ENCODE data around the gene BTAF1. TPM values are rescaled to one million over a fixed set of nuclear protein-coding genes. Genes with fewer than 3 reads are reported as not detected.
"Not testable (repeated sequence)": the region's sequence is repeated elsewhere in the genome, so short reads cannot be mapped to it uniquely, and the experiment has no call there.

Gene BTAF1
- total RNA-seq, 1 donor from 2014 or later = 29.2 TPM

- Histone ChIP-seq H3K79me2 (ENCODE audit: insufficient read depth, low read length) (no peaks in the 10 kb centered on the region), H3K4me3 (ENCODE audit: insufficient read depth, low read depth, low read length) (no peak overlapping the region), H3K9me3 (ENCODE audit: insufficient read depth, low read depth, low read length) (no peaks in the 10 kb centered on the region), H3K4me1 (ENCODE audit: insufficient read depth, low read length) (no peaks in the 10 kb centered on the region), H3K4me2 (ENCODE audit: low read length) (no peak overlapping the region), H3K36me3 (ENCODE audit: insufficient read depth, low read length) (no peaks in the 10 kb centered on the region), H3K27ac (ENCODE audit: low read depth, low read length) (no peak overlapping the region), H3K9ac (ENCODE audit: low read length) (no peak overlapping the region), H3K27me3 (ENCODE audit: insufficient read depth, low read length) (no peaks in the 10 kb centered on the region), H4K20me1 (ENCODE audit: insufficient read depth, low read length) (no peaks in the 10 kb centered on the region), H2AFZ (ENCODE audit: low read depth, low read length) (no peak overlapping the region)
- Mint-ChIP-seq H3K36me3 (ENCODE audit: low read depth, unreplicated experiment) (no peaks in the 10 kb centered on the region), H3K9me3 (ENCODE audit: unreplicated experiment) (no peaks in the 10 kb centered on the region), H3K4me3 (ENCODE audit: unreplicated experiment) (no peak overlapping the region), H3K27me3 (ENCODE audit: low read depth, unreplicated experiment) (no peaks in the 10 kb centered on the region), H3K4me1 (ENCODE audit: low read depth, unreplicated experiment) (peaks cover 5% of the 10 kb centered on the region), H3K27ac (ENCODE audit: unreplicated experiment) (no peak overlapping the region)
- DNase-seq (ENCODE audit: low read depth) = no peak
- FAIRE-seq = no peak
- TF ChIP-seq EZH2 (IDR thresholded peaks at IDR 0.05; ENCODE audit: insufficient read depth, low read length) (no peak), CTCF (IDR thresholded peaks at IDR 0.05; ENCODE audit: insufficient read depth, low read depth, low read length) (no peak)
Observed at GRCh38 chr10:91893051-91893450, 30.5 kb upstream of the BTAF1 start.

DNA sequence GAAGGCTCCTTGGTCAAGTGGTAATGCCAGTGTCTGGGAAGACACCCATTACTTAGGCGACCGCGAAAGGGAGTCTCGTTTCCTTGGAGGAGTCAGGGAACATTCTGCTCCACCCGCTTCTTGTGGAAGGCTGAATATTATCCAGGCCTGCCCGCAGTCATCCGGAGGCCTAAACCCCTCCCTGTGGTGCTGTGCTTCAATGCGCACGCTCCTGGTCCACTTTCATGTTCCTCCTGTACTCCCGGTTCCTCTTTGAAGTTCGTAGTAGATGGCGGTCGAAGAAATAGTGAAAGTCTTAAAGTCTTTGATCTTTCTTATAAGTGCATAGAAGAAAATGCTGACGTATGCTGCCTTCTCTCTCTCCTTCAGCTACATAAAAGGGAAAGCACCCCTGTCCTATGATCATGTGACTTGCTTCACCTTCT is 29.3 kb upstream of the BTAF1 start:
- H3K27ac ChIP-seq (ENCODE audit: low read depth, low read length); H3K4me1 Mint-ChIP-seq (ENCODE audit: low read depth, unreplicated experiment); H3K27ac Mint-ChIP-seq (ENCODE audit: unreplicated experiment); H3K36me3 Mint-ChIP-seq (ENCODE audit: low read depth, unreplicated experiment); H4K20me1 ChIP-seq (ENCODE audit: insufficient read depth, low read length); DNase-seq (ENCODE audit: low read depth); H3K9me3 Mint-ChIP-seq (ENCODE audit: unreplicated experiment); H3K4me3 ChIP-seq (ENCODE audit: insufficient read depth, low read depth, low read length); FAIRE-seq; H3K36me3 ChIP-seq (ENCODE audit: insufficient read depth, low read length); H3K9me3 ChIP-seq (ENCODE audit: insufficient read depth, low read depth, low read length); H3K4me1 ChIP-seq (ENCODE audit: insufficient read depth, low read length); H3K27me3 ChIP-seq (ENCODE audit: insufficient read depth, low read length); H3K79me2 ChIP-seq (ENCODE audit: insufficient read depth, low read length); H2AFZ ChIP-seq (ENCODE audit: low read depth, low read length); H3K9ac ChIP-seq (ENCODE audit: low read length); H3K4me2 ChIP-seq (ENCODE audit: low read length); H3K27me3 Mint-ChIP-seq (ENCODE audit: low read depth, unreplicated experiment); H3K4me3 Mint-ChIP-seq (ENCODE audit: unreplicated experiment): not testable (repeated sequence)

- H3K4me1 ChIP-seq (ENCODE audit: insufficient read depth, low read length) = peaks cover under 1% of the 10 kb centered on the region
- FAIRE-seq (no peak), DNase-seq (ENCODE audit: low read depth) (no peak)
- no peaks in the 10 kb centered on the region for H3K9me3 ChIP-seq (ENCODE audit: insufficient read depth, low read depth, low read length)
- Mint-ChIP-seq H3K4me3 (ENCODE audit: unreplicated experiment) (no peak overlapping the region), H3K36me3 (ENCODE audit: low read depth, unreplicated experiment) (no peaks in the 10 kb centered on the region), H3K27me3 (ENCODE audit: low read depth, unreplicated experiment) (no peaks in the 10 kb centered on the region), H3K4me1 (ENCODE audit: low read depth, unreplicated experiment) (peaks cover 5% of the 10 kb centered on the region), H3K27ac (ENCODE audit: unreplicated experiment) (no peak overlapping the region), H3K9me3 (ENCODE audit: unreplicated experiment) (no peaks in the 10 kb centered on the region)
- H3K4me2 ChIP-seq (ENCODE audit: low read length) = no peak overlapping the region
- H3K27me3 ChIP-seq (ENCODE audit: insufficient read depth, low read length) = no peaks in the 10 kb centered on the region
- TF ChIP-seq CTCF (IDR thresholded peaks at IDR 0.05; ENCODE audit: insufficient read depth, low read depth, low read length) (no peak), EZH2 (IDR thresholded peaks at IDR 0.05; ENCODE audit: insufficient read depth, low read length) (no peak)
- no peak overlapping the region for H3K4me3 ChIP-seq (ENCODE audit: insufficient read depth, low read depth, low read length)
- no peaks in the 10 kb centered on the region for H3K36me3 ChIP-seq (ENCODE audit: insufficient read depth, low read length)
- no peak overlapping the region for H3K9ac ChIP-seq (ENCODE audit: low read length)
- no peaks in the 10 kb centered on the region for H4K20me1 ChIP-seq (ENCODE audit: insufficient read depth, low read length)
- no peaks in the 10 kb centered on the region for H3K79me2 ChIP-seq (ENCODE audit: insufficient read depth, low read length)
- no peak overlapping the region for H3K27ac ChIP-seq (ENCODE audit: low read depth, low read length)
- no peak overlapping the region for H2AFZ ChIP-seq (ENCODE audit: low read depth, low read length)
Observed at GRCh38 chr10:91896212-91896756, 27.3 kb upstream of the BTAF1 start.

Measured in astrocyte (in vitro differentiated cells and primary cell).